ENCODE results near the gene PNMA8A. TPM values are rescaled to one million over a fixed set of nuclear protein-coding genes. Genes with fewer than 3 reads are reported as not detected.
A peak's percentile ranks its signal among the peaks of the same experiment; 100 is the strongest.

The PNMA8A gene, protein sequence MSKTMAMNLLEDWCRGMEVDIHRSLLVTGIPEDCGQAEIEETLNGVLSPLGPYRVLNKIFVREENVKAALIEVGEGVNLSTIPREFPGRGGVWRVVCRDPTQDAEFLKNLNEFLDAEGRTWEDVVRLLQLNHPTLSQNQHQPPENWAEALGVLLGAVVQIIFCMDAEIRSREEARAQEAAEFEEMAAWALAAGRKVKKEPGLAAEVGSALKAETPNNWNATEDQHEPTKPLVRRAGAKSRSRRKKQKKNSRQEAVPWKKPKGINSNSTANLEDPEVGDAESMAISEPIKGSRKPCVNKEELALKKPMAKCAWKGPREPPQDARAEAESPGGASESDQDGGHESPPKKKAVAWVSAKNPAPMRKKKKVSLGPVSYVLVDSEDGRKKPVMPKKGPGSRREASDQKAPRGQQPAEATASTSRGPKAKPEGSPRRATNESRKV
- total RNA-seq (ENCODE audit: unreplicated experiment) = 14.1 TPM
- long read RNA-seq, partial matches to known transcripts = 0 of 1 reads
- long read RNA-seq, other reads (novel, unspliced or antisense) = 0 of 1 reads

DNA sequence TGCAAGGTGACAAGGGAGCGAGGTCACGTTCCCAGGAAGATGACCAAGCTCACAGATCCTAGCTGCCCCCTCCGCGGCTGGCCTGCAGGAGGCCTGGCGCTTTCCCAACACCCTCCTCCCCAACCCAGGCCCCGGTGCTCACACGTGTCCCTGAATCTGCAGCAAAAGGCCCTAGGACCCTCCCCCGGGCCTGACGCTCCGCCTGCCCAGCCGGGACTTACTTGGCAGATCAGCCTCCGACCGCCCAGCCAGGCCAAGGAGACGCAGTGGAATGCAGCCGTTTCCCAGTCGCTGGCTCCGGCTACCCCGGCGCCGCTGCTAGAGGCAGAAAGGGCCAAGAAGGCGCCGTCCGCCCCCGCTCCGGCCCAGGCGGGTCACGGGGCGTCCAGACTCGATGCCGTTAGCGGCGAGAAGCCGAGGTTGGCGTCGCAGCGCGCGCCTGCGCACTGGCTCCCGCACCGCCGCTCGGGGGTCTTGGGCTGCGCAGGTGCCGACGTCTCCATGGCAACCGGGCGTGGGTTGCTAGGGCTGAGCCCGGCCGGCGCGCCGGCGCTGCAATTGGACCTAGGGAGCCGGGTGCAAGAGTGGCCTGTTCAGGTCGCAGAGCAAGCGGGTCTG is at the start of gene PNMA8A:
Gene PNMA8A (minus strand): TSS at position 448 of the 618 bp plus-strand sequence. CDS start 528 bp downstream, outside the sequence.
- peaks cover 6% of the 10 kb centered on the region for H3K36me3 Mint-ChIP-seq (ENCODE audit: unreplicated experiment)
- no peak within 1 kb of the TSS for H3K27ac Mint-ChIP-seq (ENCODE audit: unreplicated experiment)
- TF ChIP-seq, protein P1, sequence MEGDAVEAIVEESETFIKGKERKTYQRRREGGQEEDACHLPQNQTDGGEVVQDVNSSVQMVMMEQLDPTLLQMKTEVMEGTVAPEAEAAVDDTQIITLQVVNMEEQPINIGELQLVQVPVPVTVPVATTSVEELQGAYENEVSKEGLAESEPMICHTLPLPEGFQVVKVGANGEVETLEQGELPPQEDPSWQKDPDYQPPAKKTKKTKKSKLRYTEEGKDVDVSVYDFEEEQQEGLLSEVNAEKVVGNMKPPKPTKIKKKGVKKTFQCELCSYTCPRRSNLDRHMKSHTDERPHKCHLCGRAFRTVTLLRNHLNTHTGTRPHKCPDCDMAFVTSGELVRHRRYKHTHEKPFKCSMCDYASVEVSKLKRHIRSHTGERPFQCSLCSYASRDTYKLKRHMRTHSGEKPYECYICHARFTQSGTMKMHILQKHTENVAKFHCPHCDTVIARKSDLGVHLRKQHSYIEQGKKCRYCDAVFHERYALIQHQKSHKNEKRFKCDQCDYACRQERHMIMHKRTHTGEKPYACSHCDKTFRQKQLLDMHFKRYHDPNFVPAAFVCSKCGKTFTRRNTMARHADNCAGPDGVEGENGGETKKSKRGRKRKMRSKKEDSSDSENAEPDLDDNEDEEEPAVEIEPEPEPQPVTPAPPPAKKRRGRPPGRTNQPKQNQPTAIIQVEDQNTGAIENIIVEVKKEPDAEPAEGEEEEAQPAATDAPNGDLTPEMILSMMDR (IDR thresholded peaks at IDR 0.05; ENCODE audit: partially characterized antibody, unreplicated experiment) = no peak
- H3K4me3 Mint-ChIP-seq (ENCODE audit: unreplicated experiment) = peak within 1 kb of the TSS; percentile 78
- peaks cover 3% of the 10 kb centered on the region for H3K27me3 Mint-ChIP-seq (ENCODE audit: unreplicated experiment)
- H3K4me1 Mint-ChIP-seq (ENCODE audit: low read depth, unreplicated experiment) = peaks cover 3% of the 10 kb centered on the region
- H3K9me3 Mint-ChIP-seq (ENCODE audit: unreplicated experiment) = peaks cover 2% of the 10 kb centered on the region
- DNase-seq = peak; percentile 89

DNA sequence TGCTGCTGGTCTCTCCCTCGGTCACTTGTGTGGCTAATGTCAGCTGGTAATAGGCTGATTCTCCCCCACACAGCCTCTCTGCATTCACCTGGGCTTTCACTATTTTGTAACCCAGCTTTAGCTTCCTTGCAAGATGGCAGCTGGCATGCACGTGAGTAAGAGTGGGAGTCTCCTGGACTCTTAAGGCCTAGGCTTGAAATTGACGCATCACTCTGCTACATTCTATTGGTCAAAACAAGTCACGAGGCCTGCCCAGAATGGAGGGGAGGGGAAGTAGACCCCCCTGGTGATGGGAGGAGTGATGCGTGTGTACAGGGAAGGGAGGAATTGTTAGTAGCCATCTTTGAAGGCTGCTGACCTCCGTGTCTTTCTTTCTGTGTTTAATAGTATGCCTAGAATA is 49.3 kb upstream of the PNMA8A start:
- Mint-ChIP-seq H3K27me3 (ENCODE audit: unreplicated experiment) (peaks cover 3% of the 10 kb centered on the region), H3K36me3 (ENCODE audit: unreplicated experiment) (no peaks in the 10 kb centered on the region), H3K9me3 (ENCODE audit: unreplicated experiment) (no peaks in the 10 kb centered on the region), H3K4me1 (ENCODE audit: low read depth, unreplicated experiment) (no peaks in the 10 kb centered on the region), H3K4me3 (ENCODE audit: unreplicated experiment) (no peak overlapping the region), H3K27ac (ENCODE audit: unreplicated experiment) (no peak overlapping the region)
- no peak for DNase-seq
- TF ChIP-seq, protein P1 (IDR thresholded peaks at IDR 0.05; ENCODE audit: partially characterized antibody, unreplicated experiment) = no peak

DNA sequence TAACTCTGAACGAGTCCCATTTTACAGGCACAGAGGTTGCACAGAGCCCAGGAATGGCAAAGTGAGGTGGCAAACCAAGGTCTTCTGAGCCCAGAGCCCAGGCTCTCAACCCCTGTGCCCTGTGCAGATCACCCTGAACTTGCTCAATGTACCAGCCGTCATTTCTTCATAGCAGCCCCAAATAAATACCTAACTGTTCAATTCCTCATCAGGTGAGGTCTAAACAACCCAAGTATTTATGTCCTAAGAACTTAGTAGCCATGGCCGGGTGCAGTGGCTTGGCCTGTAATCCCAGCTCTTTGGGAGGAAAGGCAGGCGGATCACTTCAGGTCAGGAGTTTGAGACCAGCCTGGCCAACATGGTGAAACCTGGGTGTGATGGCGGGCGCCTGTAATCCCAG is 46.1 kb upstream of the PNMA8A start:
- no peak overlapping the region for H3K4me3 Mint-ChIP-seq (ENCODE audit: unreplicated experiment)
- H3K27ac Mint-ChIP-seq (ENCODE audit: unreplicated experiment) = no peak overlapping the region
- peaks cover 6% of the 10 kb centered on the region for H3K27me3 Mint-ChIP-seq (ENCODE audit: unreplicated experiment)
- H3K4me1 Mint-ChIP-seq (ENCODE audit: low read depth, unreplicated experiment) = no peaks in the 10 kb centered on the region
- H3K9me3 Mint-ChIP-seq (ENCODE audit: unreplicated experiment) = peaks cover 2% of the 10 kb centered on the region
- TF ChIP-seq, protein P1 (IDR thresholded peaks at IDR 0.05; ENCODE audit: partially characterized antibody, unreplicated experiment) = no peak
- H3K36me3 Mint-ChIP-seq (ENCODE audit: unreplicated experiment) = no peaks in the 10 kb centered on the region
- no peak for DNase-seq

DNA sequence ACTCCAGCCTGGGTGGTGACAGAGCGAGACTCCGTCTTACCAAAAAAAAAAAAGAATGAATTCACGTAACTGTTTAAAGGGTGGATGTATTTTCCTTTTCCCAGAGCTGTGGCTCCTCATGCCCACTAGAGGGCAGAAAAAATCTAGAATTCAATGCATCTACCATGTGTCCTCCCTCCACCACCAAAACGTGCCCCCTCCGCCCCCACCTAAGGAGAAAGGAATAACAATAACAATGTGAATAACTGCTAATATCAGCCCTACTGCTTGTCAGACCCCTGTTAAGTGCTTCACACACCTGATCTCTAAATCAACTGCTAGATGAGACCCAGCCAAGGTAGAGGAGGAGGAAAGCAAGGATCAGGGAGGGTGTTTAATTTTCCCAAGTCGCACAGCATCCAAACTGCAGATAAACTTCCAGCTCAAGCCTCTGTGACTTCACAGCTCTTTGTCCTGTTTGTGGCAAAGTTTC is 44.6 kb upstream of the PNMA8A start:
- TF ChIP-seq, protein P1 (IDR thresholded peaks at IDR 0.05; ENCODE audit: partially characterized antibody, unreplicated experiment) = peak; percentile 74
- Mint-ChIP-seq H3K27me3 (ENCODE audit: unreplicated experiment) (peaks cover 8% of the 10 kb centered on the region), H3K36me3 (ENCODE audit: unreplicated experiment) (peaks cover 2% of the 10 kb centered on the region), H3K4me3 (ENCODE audit: unreplicated experiment) (no peak overlapping the region), H3K27ac (ENCODE audit: unreplicated experiment) (no peak overlapping the region), H3K4me1 (ENCODE audit: low read depth, unreplicated experiment) (no peaks in the 10 kb centered on the region), H3K9me3 (ENCODE audit: unreplicated experiment) (peaks cover 4% of the 10 kb centered on the region)
- no peak for DNase-seq

DNA sequence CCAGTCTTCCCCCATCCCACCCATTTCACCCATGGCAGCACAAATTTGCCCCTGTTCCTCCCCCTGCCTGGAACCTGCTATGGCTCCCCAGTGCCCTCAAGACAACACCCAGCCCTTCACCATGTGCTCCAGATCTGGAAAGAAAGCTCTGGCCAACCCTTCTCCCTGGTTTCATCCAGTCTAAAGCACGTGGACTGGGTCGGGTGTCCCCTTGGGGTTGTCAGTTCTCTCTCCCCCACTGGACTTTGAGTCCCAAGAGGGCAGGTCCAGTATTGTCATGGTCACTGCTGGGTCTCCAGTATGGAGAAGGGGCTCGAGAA is 43.9 kb upstream of the PNMA8A start:
- H3K27me3 Mint-ChIP-seq (ENCODE audit: unreplicated experiment) = peaks cover 9% of the 10 kb centered on the region
- H3K27ac Mint-ChIP-seq (ENCODE audit: unreplicated experiment) = no peak overlapping the region
- DNase-seq = no peak

More for the DNA sequence above, 43.9 kb upstream of the PNMA8A start:
- Mint-ChIP-seq H3K4me1 (ENCODE audit: low read depth, unreplicated experiment) (no peaks in the 10 kb centered on the region), H3K36me3 (ENCODE audit: unreplicated experiment) (peaks cover 5% of the 10 kb centered on the region), H3K9me3 (ENCODE audit: unreplicated experiment) (peaks cover 4% of the 10 kb centered on the region), H3K4me3 (ENCODE audit: unreplicated experiment) (no peak overlapping the region)
- TF ChIP-seq, protein P1 (IDR thresholded peaks at IDR 0.05; ENCODE audit: partially characterized antibody, unreplicated experiment) = no peak

Data from glutamatergic neuron (in vitro differentiated cells).